Neural progenitor cell (in vitro differentiated cells): ENCODE results near the gene SPATA6L. TPM values are rescaled to one million over a fixed set of nuclear protein-coding genes. Genes with fewer than 3 reads are reported as not detected.

Experiments
- DNase-seq: peaks from one replicate; pipeline ENCODE4 v3.0.0-alpha.2; 2016; ENCODE audit warnings: low spot score
- H2AFZ ChIP-seq: fragments of 200-600 bp; sonication (generic); replicated peaks from 2 replicates; pipeline ENCODE4 v1.6.1; 2016; ENCODE audit warnings: antibody characterized with exemption
- H3F3A ChIP-seq: fragments of 200-600 bp; sonication (generic); 2 replicates; pipeline ENCODE4 v1.6.1; 2016; ENCODE audit warnings: antibody characterized with exemption, low read depth
- H3K27ac ChIP-seq: fragments of 200-600 bp; sonication (generic); 2 replicates; pipeline ENCODE4 v1.5.1; 2016; ENCODE audit warnings: mild to moderate bottlenecking
- H3K27me3 ChIP-seq: fragments of 200-600 bp; sonication (generic); 2 replicates; pipeline ENCODE4 v1.6.1; 2016; ENCODE audit warnings: mild to moderate bottlenecking, moderate library complexity
- H3K36me3 ChIP-seq: fragments of 200-600 bp; sonication (generic); 2 replicates; pipeline ENCODE4 v1.5.1; 2016
- H3K4me1 ChIP-seq: fragments of 200-600 bp; sonication (generic); 2 replicates; pipeline ENCODE4 v1.6.1; 2016; ENCODE audit warnings: mixed run types
- H3K4me2 ChIP-seq: fragments of 200-600 bp; sonication (generic); 2 replicates; pipeline ENCODE4 v1.6.1; 2016
- H3K4me3 ChIP-seq: fragments of 200-600 bp; sonication (generic); 2 replicates; pipeline ENCODE4 v1.5.1; 2016
- H3K79me2 ChIP-seq: fragments of 200-600 bp; sonication (generic); 2 replicates; pipeline ENCODE4 v1.6.1; 2016; ENCODE audit warnings: low read depth
- H3K9ac ChIP-seq: fragments of 200-600 bp; sonication (generic); 2 replicates; pipeline ENCODE4 v1.6.1; 2016
- H3K9me3 ChIP-seq: fragments of 200-600 bp; sonication (generic); 2 replicates; pipeline ENCODE4 v1.5.1; 2016; ENCODE audit warnings: low read depth
- H4K20me1 ChIP-seq: fragments of 200-600 bp; sonication (generic); 2 replicates; pipeline ENCODE4 v1.6.1; 2016; ENCODE audit warnings: low read depth
- H3K27ac Mint-ChIP-seq: 3 replicates; pipeline ENCODE4 v1.8.0; 2021; ENCODE audit warnings: mixed read lengths
- H3K27me3 Mint-ChIP-seq: 2 replicates; pipeline ENCODE4 v1.8.0; 2022; ENCODE audit warnings: low read depth, mild to moderate bottlenecking, inconsistent platforms, moderate library complexity, mixed read lengths; ENCODE audit not compliant: insufficient read depth
- H3K36me3 Mint-ChIP-seq: 3 replicates; pipeline ENCODE4 v1.8.0; 2021; ENCODE audit warnings: mixed read lengths
- H3K4me1 Mint-ChIP-seq: 3 replicates; pipeline ENCODE4 v1.8.0; 2021; ENCODE audit warnings: mixed read lengths
- H3K4me3 Mint-ChIP-seq: 3 replicates; pipeline ENCODE4 v1.8.0; 2021; ENCODE audit warnings: mild to moderate bottlenecking, moderate library complexity, mixed read lengths
- H3K9me3 Mint-ChIP-seq: 3 replicates; pipeline ENCODE4 v1.8.0; 2020; ENCODE audit warnings: mixed read lengths
- CTCF ChIP-seq: fragments of 200-600 bp; sonication (generic); IDR thresholded peaks from 2 replicates; pipeline ENCODE4 v1.5.1; 2017; ENCODE audit warnings: antibody characterized with exemption, mild to moderate bottlenecking
- EZH2 ChIP-seq: fragments of 200-600 bp; sonication (generic); IDR thresholded peaks from 2 replicates; pipeline ENCODE4 v1.6.1; 2017; ENCODE audit warnings: antibody characterized with exemption, mild to moderate bottlenecking, moderate library complexity
- EZH2phosphoT487 ChIP-seq: fragments of 200-600 bp; sonication (generic); IDR thresholded peaks from 2 replicates; pipeline ENCODE4 v1.6.1; 2017; ENCODE audit warnings: antibody characterized with exemption
- total RNA-seq: library from RNA; depleted of rRNA; stranded (reverse); fragments of >200 nt; gene quantifications from 2 replicates; pipeline ENCODE4 v1.2.3, GENCODE V29; 2015; ENCODE audit warnings: low replicate concordance

Gene SPATA6L
- total RNA-seq, 1 donor from 2014 or later: 0.99 TPM

- no peaks in the 10 kb centered on the region for H3K4me1 Mint-ChIP-seq
- Histone ChIP-seq H3K9me3 (no peaks in the 10 kb centered on the region), H2AFZ (no peak overlapping the region), H3K27me3 (no peaks in the 10 kb centered on the region), H3K4me3 (no peak overlapping the region), H3F3A (no peaks in the 10 kb centered on the region), H3K4me2 (no peak overlapping the region), H3K27ac (no peak overlapping the region), H3K79me2 (no peaks in the 10 kb centered on the region), H3K36me3 (no peaks in the 10 kb centered on the region), H3K9ac (no peak overlapping the region), H3K4me1 (no peaks in the 10 kb centered on the region), H4K20me1 (no peaks in the 10 kb centered on the region)
- no peak overlapping the region for H3K27ac Mint-ChIP-seq
- no peak overlapping the region for H3K4me3 Mint-ChIP-seq
- DNase-seq: no peak
- no peaks in the 10 kb centered on the region for H3K9me3 Mint-ChIP-seq
- H3K27me3 Mint-ChIP-seq: no peaks in the 10 kb centered on the region
- H3K36me3 Mint-ChIP-seq: no peaks in the 10 kb centered on the region
- TF ChIP-seq CTCF: no peak
- TF ChIP-seq EZH2: no peak
- TF ChIP-seq EZH2phosphoT487: no peak
Observed at GRCh38 chr9:4549751-4550295, 116.5 kb downstream of the SPATA6L start.

GRCh38 chr9:4548811-4549725, 117.2 kb downstream of the SPATA6L start:
- no peaks in the 10 kb centered on the region for H3K9me3 ChIP-seq
- no peaks in the 10 kb centered on the region for H3K79me2 ChIP-seq
- H3K36me3 ChIP-seq: no peaks in the 10 kb centered on the region
- H3K27ac Mint-ChIP-seq: no peak overlapping the region
- TF ChIP-seq CTCF (peak; percentile 76), EZH2 (no peak)
- H3K27me3 Mint-ChIP-seq: no peaks in the 10 kb centered on the region
- H3K4me1 ChIP-seq: no peaks in the 10 kb centered on the region
- H3K4me3 Mint-ChIP-seq: no peak overlapping the region
- H3K9me3 Mint-ChIP-seq: no peaks in the 10 kb centered on the region
- no peak overlapping the region for H3K4me3 ChIP-seq
- H3K4me2 ChIP-seq: no peak overlapping the region
- no peaks in the 10 kb centered on the region for H3K4me1 Mint-ChIP-seq
- H3K9ac ChIP-seq: no peak overlapping the region
- no peaks in the 10 kb centered on the region for H3F3A ChIP-seq
- H3K27ac ChIP-seq: no peak overlapping the region
- H3K36me3 Mint-ChIP-seq: no peaks in the 10 kb centered on the region
- DNase-seq: peak; percentile 76
- H4K20me1 ChIP-seq: no peaks in the 10 kb centered on the region
- no peaks in the 10 kb centered on the region for H3K27me3 ChIP-seq
- H2AFZ ChIP-seq: no peak overlapping the region

Other genes starting within 250 kb of the SPATA6L start
- 12.5 and 16.2 TPM in 2 replicates for gene SLC1A1, start 176.0 kb downstream of the SPATA6L start, total RNA-seq
- gene PLPP6, start 4.2 kb downstream of the SPATA6L start, total RNA-seq: 10.5 and 11.1 TPM in 2 replicates
- 24.3 and 32.1 TPM in 2 replicates for gene CDC37L1, start 13.1 kb upstream of the SPATA6L start, total RNA-seq
- gene AK3, start 74.7 kb upstream of the SPATA6L start, total RNA-seq: 33.9 and 54.8 TPM in 2 replicates
- 17.9 and 19.5 TPM in 2 replicates for gene RCL1, start 126.5 kb upstream of the SPATA6L start, total RNA-seq